ENCODE results near the gene NBDY.

DNA sequence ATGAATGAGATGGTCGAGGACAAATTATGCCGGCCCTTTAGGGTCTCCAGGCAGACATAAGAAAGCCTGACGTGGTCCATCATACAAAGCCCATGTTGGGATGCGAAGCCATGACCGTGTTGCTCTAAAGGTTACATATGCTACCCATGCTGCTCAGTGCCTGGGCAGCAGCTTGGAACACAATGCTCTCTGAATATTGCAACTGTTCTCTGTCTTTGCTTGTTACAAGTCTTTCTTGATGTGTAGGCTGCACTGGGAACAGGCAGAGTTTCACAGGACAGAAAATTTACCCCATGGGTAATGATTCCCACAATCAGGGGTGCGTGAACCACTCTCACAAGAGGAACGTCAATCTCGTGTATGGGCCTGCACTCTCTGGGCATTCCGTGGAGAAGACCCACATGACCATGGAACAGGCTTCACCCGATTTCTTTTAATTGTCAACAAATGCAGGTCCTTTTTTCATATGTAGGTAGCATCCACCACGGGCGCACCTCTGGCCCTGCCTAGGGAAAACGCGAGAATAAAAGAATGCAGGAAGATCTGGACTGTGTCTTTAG is 66.3 kb downstream of the NBDY start:
- TF ChIP-seq HDGF (IDR thresholded peaks at IDR 0.05; ENCODE audit: borderline replicate concordance) (no peak), SUZ12 (IDR thresholded peaks at IDR 0.05) (no peak), FOXA1 (IDR thresholded peaks at IDR 0.05) (no peak), ELF4 (IDR thresholded peaks at IDR 0.05) (no peak), LEF1 (IDR thresholded peaks at IDR 0.05; ENCODE audit: borderline replicate concordance) (no peak), BHLHE40 (IDR thresholded peaks at IDR 0.05; ENCODE audit: borderline replicate concordance) (no peak), FOXK2 (IDR thresholded peaks at IDR 0.05) (no peak), NFRKB (IDR thresholded peaks at IDR 0.05) (no peak)
- TF ChIP-seq, protein P1, sequence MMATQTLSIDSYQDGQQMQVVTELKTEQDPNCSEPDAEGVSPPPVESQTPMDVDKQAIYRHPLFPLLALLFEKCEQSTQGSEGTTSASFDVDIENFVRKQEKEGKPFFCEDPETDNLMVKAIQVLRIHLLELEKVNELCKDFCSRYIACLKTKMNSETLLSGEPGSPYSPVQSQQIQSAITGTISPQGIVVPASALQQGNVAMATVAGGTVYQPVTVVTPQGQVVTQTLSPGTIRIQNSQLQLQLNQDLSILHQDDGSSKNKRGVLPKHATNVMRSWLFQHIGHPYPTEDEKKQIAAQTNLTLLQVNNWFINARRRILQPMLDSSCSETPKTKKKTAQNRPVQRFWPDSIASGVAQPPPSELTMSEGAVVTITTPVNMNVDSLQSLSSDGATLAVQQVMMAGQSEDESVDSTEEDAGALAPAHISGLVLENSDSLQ (IDR thresholded peaks at IDR 0.05): no peak

All from HEK293T (cell line).